ENCODE results near the gene MACROD2. TPM values are rescaled to one million over a fixed set of nuclear protein-coding genes. Genes with fewer than 3 reads are reported as not detected.

The MACROD2 gene
- total and polyA plus RNA-seq, 4 donors = 0.66 to 10.5 (median 3.3) TPM

GRCh38 chr20:16083639-16084280 is 2088.4 kb downstream of the MACROD2 start:
- Histone ChIP-seq H3K4me3 (ENCODE audit: low read depth in 1 of 3, low read length in 3 of 3) (no peak overlapping the region), H3K9me3 (ENCODE audit: control insufficient read depth in 4 of 4, low read length in 3 of 4) (peaks cover 0 to 4% (median 0%) of the 10 kb centered on the region in 4 donors), H3K9ac (ENCODE audit: low read depth in 1 of 2, low read length in 2 of 2) (no peak overlapping the region), H3K27ac (ENCODE audit: low read depth in 1 of 2, low read length in 2 of 2) (no peak overlapping the region), H3K36me3 (ENCODE audit: control insufficient read depth in 4 of 4, insufficient read depth in 3 of 4, low read depth in 1 of 4, low read length in 3 of 4) (no peaks in the 10 kb centered on the region), H3K27me3 (ENCODE audit: control insufficient read depth in 4 of 4, insufficient read depth in 4 of 4, low read length in 3 of 4) (no peaks in the 10 kb centered on the region), H3K4me1 (ENCODE audit: control insufficient read depth in 4 of 4, insufficient read depth in 4 of 4, low read length in 3 of 4) (no peaks in the 10 kb centered on the region)
- no peak for TF ChIP-seq CTCF (IDR thresholded peaks at IDR 0.05; ENCODE audit: low read depth, low read length, missing input control)
- DNase-seq (ENCODE audit: low spot score) = no peak

GRCh38 chr20:16095226-16095625 is 2099.9 kb downstream of the MACROD2 start:
- DNase-seq (ENCODE audit: low spot score) = no peak

More at GRCh38 chr20:16095226-16095625, 2099.9 kb downstream of the MACROD2 start:
- Histone ChIP-seq H3K36me3 (ENCODE audit: control insufficient read depth in 4 of 4, insufficient read depth in 3 of 4, low read depth in 1 of 4, low read length in 3 of 4) (no peaks in the 10 kb centered on the region), H3K27ac (ENCODE audit: low read depth in 1 of 2, low read length in 2 of 2) (no peak overlapping the region), H3K9ac (ENCODE audit: low read depth in 1 of 2, low read length in 2 of 2) (no peak overlapping the region), H3K9me3 (ENCODE audit: control insufficient read depth in 4 of 4, low read length in 3 of 4) (peaks cover 0 to 2% (median 0%) of the 10 kb centered on the region in 4 donors), H3K27me3 (ENCODE audit: control insufficient read depth in 4 of 4, insufficient read depth in 4 of 4, low read length in 3 of 4) (no peaks in the 10 kb centered on the region), H3K4me1 (ENCODE audit: control insufficient read depth in 4 of 4, insufficient read depth in 4 of 4, low read length in 3 of 4) (peaks cover 0 to 14% (median 12%) of the 10 kb centered on the region in 4 donors), H3K4me3 (ENCODE audit: low read depth in 1 of 3, low read length in 3 of 3) (no peak overlapping the region)
- 67% methylated on average over 2 of the region's 2 CpGs for WGBS
- no peak for TF ChIP-seq HNF4A (conservative IDR thresholded peaks at IDR 0.05)
- TF ChIP-seq REST (IDR thresholded peaks at IDR 0.05) = no peak
- no peak for TF ChIP-seq EGR1 (IDR thresholded peaks at IDR 0.05; ENCODE audit: low read depth in 2 of 2)
- no peak for TF ChIP-seq JUND (IDR thresholded peaks at IDR 0.05)
- no peak for TF ChIP-seq RXRA (IDR thresholded peaks at IDR 0.05)
- no peak for TF ChIP-seq MAX (IDR thresholded peaks at IDR 0.05)
- no peak for TF ChIP-seq NR2F2 (IDR thresholded peaks at IDR 0.05)
- TF ChIP-seq TAF1 (conservative IDR thresholded peaks at IDR 0.05) = no peak

All from liver (tissue), 9 donors.